Astrocyte of the cerebellum (primary cell): ENCODE measurements around the gene UFC1.

Source experiments
- DNase-seq: peaks from one replicate; pipeline ENCODE4 v3.0.0-alpha.2; 2011; ENCODE audit warnings: low read depth
- H3K4me3 ChIP-seq: 2 replicates; pipeline ENCODE4 v1.5.1; 2011; ENCODE audit warnings: mild to moderate bottlenecking, low read depth, low read length, moderate library complexity
- CTCF ChIP-seq: IDR thresholded peaks from 2 replicates; pipeline ENCODE4 v1.5.1; 2012; ENCODE audit warnings: low read length, low read depth, moderate library complexity, mild to moderate bottlenecking; ENCODE audit errors: missing control alignments
- in situ Hi-C: cut with HindIII; loops from 2 replicates; pipeline ENCODE4 v1.10.0; 2017; ENCODE audit warnings: low sequenced_read_pairs

The UFC1 gene

DNA sequence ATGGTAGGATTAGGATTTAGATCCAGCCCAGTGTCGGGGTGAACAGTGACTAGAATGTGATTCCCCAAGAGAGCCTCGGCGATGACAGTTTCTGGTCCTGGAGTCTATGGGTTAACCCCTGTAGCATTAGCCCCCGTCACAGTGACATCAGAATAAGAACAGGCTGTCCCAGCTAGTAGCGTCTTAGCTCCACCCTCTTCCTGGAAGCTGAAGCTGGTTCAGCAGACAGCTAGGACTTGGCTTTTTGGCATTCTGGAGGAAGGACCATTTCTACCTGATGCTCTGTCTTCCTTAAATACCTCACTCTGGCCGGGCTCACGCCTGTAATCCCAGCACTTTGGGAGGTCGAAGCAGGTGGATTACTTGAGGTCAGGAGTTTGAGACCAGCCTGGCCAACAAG, 53.4 kb downstream of the UFC1 start:
- TF ChIP-seq CTCF: no peak
- H3K4me3 ChIP-seq: no peak overlapping the region
- in situ Hi-C loops: loop anchor here (5.0 to 25.0 kb wide), 3 partner anchors 95 to 530 kb away; partner anchors contain the start of gene DUSP12
- DNase-seq: no peak
